HG02884 (cell line): ENCODE measurements around the gene FAM120B.
"Not testable (repeated sequence)": the region's sequence is repeated elsewhere in the genome, so short reads cannot be mapped to it uniquely, and the experiment has no call there.

ENCODE experiments used
- ATAC-seq: cut with Tn5 transposase; IDR thresholded peaks from one replicate; pipeline ENCODE4 v1.9.1; 2021; ENCODE audit warnings: mild to moderate bottlenecking, moderate library complexity; ENCODE audit not compliant: unreplicated experiment

Gene FAM120B

GRCh38 chr6:170296746-170297575 is 9.6 kb upstream of the FAM120B start:
- ATAC-seq: no peak

GRCh38 chr6:170297576-170298330 is 8.8 kb upstream of the FAM120B start:
- ATAC-seq: no peak

- no peak for ATAC-seq
Measured at GRCh38 chr6:170298688-170299087, 7.9 kb upstream of the FAM120B start.

DNA sequence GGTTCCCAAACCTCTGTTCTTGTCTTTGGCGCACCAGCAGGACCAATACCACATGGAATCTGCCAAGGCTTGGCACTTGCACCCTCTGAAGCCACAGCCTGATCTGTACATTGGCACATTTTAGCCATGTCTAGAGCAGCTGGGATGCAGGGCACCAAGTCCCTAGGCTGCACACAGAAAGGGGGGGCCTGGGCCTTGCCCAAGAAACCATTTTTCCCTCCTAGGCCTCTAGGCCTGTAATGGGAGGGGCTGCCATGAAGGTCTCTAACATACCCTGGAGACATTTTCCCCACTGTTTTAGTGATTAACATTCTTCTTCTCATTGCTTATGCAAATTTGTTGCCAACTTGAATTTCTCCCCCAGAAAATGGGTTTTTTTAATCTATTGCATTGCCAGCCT is 5.4 kb upstream of the FAM120B start:
- no peak for ATAC-seq

DNA sequence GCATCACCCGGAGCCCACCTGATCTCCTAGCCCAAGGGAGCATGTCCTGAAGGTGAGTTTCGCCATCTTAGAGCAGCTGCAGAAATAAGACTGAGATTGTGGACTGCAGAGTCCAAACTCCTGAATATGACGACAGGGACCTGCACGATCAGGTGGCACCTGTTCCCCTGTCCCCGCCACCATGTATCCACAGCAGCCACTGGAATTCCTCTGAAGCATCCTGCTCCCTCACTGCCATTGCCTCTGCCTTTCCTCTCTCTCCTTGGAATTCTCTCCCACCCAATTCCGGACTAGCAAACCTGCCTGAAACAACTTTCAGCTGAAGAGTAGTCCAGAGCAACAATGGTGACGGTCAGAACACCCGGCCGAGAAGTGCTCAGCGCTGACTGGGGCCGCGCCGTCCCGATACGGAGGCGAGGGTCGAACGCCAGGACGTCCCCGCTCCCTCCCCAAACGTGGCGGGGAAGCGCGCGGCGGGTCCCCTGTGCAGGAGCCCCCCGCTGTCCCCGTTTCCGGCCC is 694 bp upstream of the FAM120B start:
- ATAC-seq: peak; percentile 16

DNA sequence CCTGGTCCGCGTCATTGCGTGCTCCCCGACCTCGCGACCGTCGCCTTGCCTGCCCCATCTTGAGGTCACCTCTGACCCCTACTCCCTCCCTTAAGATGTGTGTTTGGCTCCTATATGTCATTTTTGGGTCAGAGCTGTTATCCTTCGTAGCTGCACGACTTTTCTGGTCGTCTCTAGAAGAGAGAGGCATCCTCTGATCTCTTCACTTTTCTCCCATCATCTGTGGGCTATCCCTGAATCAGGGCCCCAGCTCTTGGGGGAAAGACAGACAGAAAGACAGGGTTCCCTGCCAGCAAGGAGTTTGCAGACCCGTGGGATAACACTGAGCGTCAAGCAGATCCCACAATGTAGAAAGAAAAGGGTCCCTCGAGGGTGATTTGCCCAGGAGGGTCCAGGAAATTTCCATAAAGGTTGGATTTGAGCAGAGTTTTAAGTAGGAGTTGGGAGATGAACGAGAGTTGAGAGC is 555 bp downstream of the FAM120B start:
- no peak for ATAC-seq

DNA sequence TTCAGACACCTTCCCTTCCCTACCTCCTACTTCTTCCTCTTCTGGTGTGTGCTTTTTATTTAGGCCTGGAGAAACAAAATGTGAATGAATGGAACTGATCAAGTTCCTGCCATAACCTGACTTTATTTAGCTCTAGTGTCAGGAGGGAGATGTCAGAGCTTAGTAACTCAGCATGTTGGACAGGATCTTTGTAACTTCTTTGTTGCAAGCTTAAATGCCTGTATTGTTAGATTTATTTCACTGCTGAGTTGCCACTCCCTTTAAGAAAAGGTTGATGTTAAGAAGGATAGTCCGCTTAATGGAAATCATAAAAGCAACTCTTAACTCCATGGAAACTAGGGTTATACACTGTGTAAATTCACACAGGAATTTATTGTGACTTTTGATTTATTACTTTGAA is 2.2 kb downstream of the FAM120B start:
- no peak for ATAC-seq

DNA sequence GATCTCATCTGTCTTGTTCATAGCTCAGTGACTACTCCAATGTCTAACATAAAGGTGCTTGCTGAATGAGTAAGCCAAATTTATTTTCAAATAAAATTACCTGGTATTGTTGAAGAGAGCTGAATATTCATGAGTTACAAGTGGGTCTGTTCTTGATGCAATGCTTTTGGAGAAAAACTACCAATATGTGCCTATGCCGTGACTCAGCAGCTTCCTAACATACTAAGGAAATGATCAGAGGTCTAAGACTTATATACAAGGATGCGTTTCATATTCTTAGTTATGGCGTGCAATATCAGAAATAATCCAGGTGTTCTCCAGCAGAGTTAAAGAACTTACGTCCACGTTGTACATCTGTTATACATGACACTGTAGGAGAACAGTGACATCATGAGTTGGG is 5.1 kb downstream of the FAM120B start:
- ATAC-seq: no peak

GRCh38 chr6:170312876-170313275 is 6.3 kb downstream of the FAM120B start:
- no peak for ATAC-seq

DNA sequence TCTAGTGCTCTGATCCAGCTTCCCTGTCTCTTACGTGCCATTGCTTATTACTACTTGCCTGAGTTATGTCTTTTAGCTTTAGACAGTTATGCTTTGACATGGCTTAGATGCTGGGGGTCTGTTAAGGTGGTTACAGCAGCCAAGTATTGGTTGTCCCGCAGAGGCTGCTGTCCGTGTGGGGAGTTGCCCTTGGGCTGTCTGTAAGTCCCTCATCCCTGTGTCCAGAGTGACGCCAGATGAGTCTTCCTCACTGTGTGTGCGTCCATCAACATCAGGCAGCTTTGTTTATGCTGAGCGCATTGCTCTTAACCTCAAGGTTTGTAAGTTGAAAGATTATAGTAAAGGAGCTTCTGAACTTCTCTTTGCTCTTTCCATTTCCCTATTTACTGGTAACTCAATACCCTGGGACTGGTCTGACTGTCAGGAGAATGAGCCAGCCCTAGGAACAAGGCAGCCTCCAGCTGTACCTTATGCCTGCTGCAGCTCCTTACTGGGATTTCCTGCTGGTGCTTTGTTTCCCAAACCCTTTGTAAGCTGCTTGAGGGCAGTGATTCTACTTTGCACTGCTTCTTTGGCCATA is 7.2 kb downstream of the FAM120B start:
- no peak for ATAC-seq

DNA sequence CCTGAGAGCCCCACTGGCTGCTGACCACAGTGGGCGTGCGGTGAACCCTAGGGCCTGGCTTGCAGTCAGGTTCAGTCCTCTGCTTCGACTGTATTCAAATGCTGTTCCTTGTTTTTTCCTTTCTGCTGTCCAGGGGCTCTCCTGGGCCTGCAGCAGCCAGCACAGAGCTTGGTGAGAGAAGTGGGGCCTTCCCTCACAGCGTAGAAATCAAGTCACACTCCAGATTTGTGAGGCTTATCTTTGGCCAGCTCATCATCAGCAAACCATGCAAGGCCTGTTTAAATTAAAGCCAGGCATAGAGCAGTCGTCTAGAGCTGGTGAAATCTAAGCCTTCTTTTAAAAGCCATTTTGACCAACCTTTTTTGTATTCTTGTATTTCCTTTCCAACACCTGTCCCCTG is 8.4 kb downstream of the FAM120B start:
- ATAC-seq: no peak

- ATAC-seq: no peak
Measured at GRCh38 chr6:170316071-170316470, 9.5 kb downstream of the FAM120B start.

- no peak for ATAC-seq
Measured at GRCh38 chr6:170317076-170317475, 10.5 kb downstream of the FAM120B start.

- no peak for ATAC-seq
Measured at GRCh38 chr6:170317718-170318117, 11.2 kb downstream of the FAM120B start.

GRCh38 chr6:170329321-170329720 is 22.8 kb downstream of the FAM120B start:
- no peak for ATAC-seq

- ATAC-seq: not testable (repeated sequence)
Measured at GRCh38 chr6:170335199-170335598, 28.6 kb downstream of the FAM120B start.

- ATAC-seq: no peak
Measured at GRCh38 chr6:170344631-170345576, 38.3 kb downstream of the FAM120B start.

- ATAC-seq: no peak
Measured at GRCh38 chr6:170345662-170346061, 39.1 kb downstream of the FAM120B start.

- no peak for ATAC-seq
Measured at GRCh38 chr6:170346649-170347048, 40.1 kb downstream of the FAM120B start.

GRCh38 chr6:170347091-170347490 is 40.5 kb downstream of the FAM120B start:
- ATAC-seq: no peak
